Measurements from ENCODE around the gene UBE2Q1.

UBE2Q1 gene

GRCh38 chr1:154586641-154587040 lies 28.2 kb upstream of the UBE2Q1 start:
- H3K4me3 ChIP-seq (ENCODE audit: low read depth, low read length): no peak overlapping the region
- no peak for TF ChIP-seq CTCF (conservative IDR thresholded peaks at IDR 0.05; ENCODE audit: low read depth, low read length)
- DNase-seq (ENCODE audit: low read depth): no peak

GRCh38 chr1:154586231-154586630 lies 27.8 kb upstream of the UBE2Q1 start:
- no peak for DNase-seq (ENCODE audit: low read depth)
- TF ChIP-seq CTCF (conservative IDR thresholded peaks at IDR 0.05; ENCODE audit: low read depth, low read length): peak; percentile 3
- H3K4me3 ChIP-seq (ENCODE audit: low read depth, low read length): no peak overlapping the region

DNA sequence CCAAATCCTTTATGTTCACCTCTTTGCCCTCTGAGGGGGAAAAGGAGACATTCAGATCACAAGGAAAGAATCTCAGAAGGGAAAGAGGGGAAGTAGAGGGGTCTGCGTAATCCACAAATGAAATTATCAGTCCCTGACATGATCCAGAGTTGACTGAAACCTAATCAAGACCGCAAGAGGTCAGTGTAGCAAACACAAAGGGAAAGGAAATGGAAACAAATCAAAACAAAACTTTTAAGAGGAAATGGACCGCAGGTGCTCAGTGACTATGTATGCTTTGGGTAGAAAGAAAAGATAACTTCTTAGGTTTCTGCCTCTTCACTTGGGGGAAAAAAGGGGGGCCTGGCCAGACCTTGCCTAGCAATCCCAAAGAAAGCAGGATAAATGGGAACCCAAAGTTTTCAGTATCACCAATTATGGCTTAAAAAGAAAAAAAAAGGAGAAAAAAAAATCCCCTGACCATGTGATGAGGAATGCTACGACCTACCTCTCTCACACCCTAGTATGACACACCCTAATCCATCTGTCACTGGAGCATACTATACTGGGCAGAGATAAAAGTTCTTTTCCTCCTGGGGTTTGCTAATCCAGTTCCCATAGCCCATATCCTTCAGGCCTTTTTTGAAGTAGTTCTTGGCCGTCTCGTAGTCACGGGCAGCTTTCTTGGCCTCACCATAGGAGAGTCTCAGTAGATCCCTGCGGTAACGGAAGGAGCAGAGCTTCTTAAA lies 26.0 kb upstream of the UBE2Q1 start:
- H3K4me3 ChIP-seq (ENCODE audit: low read depth, low read length): no peak overlapping the region
- DNase-seq (ENCODE audit: low read depth): no peak
- no peak for TF ChIP-seq CTCF (conservative IDR thresholded peaks at IDR 0.05; ENCODE audit: low read depth, low read length)

GRCh38 chr1:154583773-154584172 lies 25.3 kb upstream of the UBE2Q1 start:
- no peak for TF ChIP-seq CTCF (conservative IDR thresholded peaks at IDR 0.05; ENCODE audit: low read depth, low read length)
- peak; percentile 21 for DNase-seq (ENCODE audit: low read depth)
- H3K4me3 ChIP-seq (ENCODE audit: low read depth, low read length): no peak overlapping the region

- no peak overlapping the region for H3K4me3 ChIP-seq (ENCODE audit: low read depth, low read length)
- no peak for DNase-seq (ENCODE audit: low read depth)
- no peak for TF ChIP-seq CTCF (conservative IDR thresholded peaks at IDR 0.05; ENCODE audit: low read depth, low read length)
These were observed 24.4 kb upstream of the UBE2Q1 start for GRCh38 chr1:154582885-154583284.

GRCh38 chr1:154581766-154582165 lies 23.3 kb upstream of the UBE2Q1 start:
- DNase-seq (ENCODE audit: low read depth): no peak
- H3K4me3 ChIP-seq (ENCODE audit: low read depth, low read length): no peak overlapping the region
- no peak for TF ChIP-seq CTCF (conservative IDR thresholded peaks at IDR 0.05; ENCODE audit: low read depth, low read length)

GRCh38 chr1:154579374-154579773 lies 20.9 kb upstream of the UBE2Q1 start:
- DNase-seq (ENCODE audit: low read depth): no peak
- no peak overlapping the region for H3K4me3 ChIP-seq (ENCODE audit: low read depth, low read length)
- no peak for TF ChIP-seq CTCF (conservative IDR thresholded peaks at IDR 0.05; ENCODE audit: low read depth, low read length)

Data from choroid plexus epithelial cell (primary cell).